Right hindlimb (tissue), 1 donor: ENCODE results near the gene CENPP.
A peak's percentile ranks its signal among the peaks of the same experiment; 100 is the strongest.
"Not testable (repeated sequence)": the region's sequence is repeated elsewhere in the genome, so short reads cannot be mapped to it uniquely, and the experiment has no call there.

Experiments
- DNase-seq: peaks from one replicate; pipeline ENCODE4 v3.0.0-alpha.2; 2018

Gene CENPP

GRCh38 chr9:92558612-92559374 is 233.0 kb downstream of the CENPP start:
- DNase-seq = no peak

- no peak for DNase-seq
Observed at GRCh38 chr9:92561374-92562330, 235.9 kb downstream of the CENPP start.

GRCh38 chr9:92562461-92562967 is 236.8 kb downstream of the CENPP start:
- DNase-seq = peak; percentile 45

GRCh38 chr9:92563116-92564100 is 237.7 kb downstream of the CENPP start:
- DNase-seq = peak; percentile 43

- no peak for DNase-seq
Observed at GRCh38 chr9:92564504-92564903, 238.8 kb downstream of the CENPP start.

GRCh38 chr9:92564982-92565381 is 239.2 kb downstream of the CENPP start:
- no peak for DNase-seq

GRCh38 chr9:92571871-92572270 is 246.1 kb downstream of the CENPP start:
- DNase-seq = not testable (repeated sequence)

- DNase-seq = not testable (repeated sequence)
Observed at GRCh38 chr9:92573612-92574011, 247.9 kb downstream of the CENPP start.

GRCh38 chr9:92576175-92576574 is 250.4 kb downstream of the CENPP start:
- no peak for DNase-seq

- no peak for DNase-seq
Observed at GRCh38 chr9:92589923-92590322, 264.2 kb downstream of the CENPP start.

- peak; percentile 92 for DNase-seq
Observed at GRCh38 chr9:92590377-92590776, 264.6 kb downstream of the CENPP start.

- no peak for DNase-seq
Observed at GRCh38 chr9:92592537-92592936, 266.8 kb downstream of the CENPP start.

GRCh38 chr9:92592946-92593861 is 267.5 kb downstream of the CENPP start:
- DNase-seq = no peak

- not testable (repeated sequence) for DNase-seq
Observed at GRCh38 chr9:92595075-92595474, 269.3 kb downstream of the CENPP start.

- DNase-seq = no peak
Observed at GRCh38 chr9:92595930-92596329, 270.2 kb downstream of the CENPP start.

- no peak for DNase-seq
Observed at GRCh38 chr9:92598382-92598781, 272.6 kb downstream of the CENPP start.

- DNase-seq = no peak
Observed at GRCh38 chr9:92599938-92600461, 274.2 kb downstream of the CENPP start.

- peak; percentile 76 for DNase-seq
Observed at GRCh38 chr9:92600462-92601261, 274.9 kb downstream of the CENPP start.

- DNase-seq = no peak
Observed at GRCh38 chr9:92601451-92601850, 275.7 kb downstream of the CENPP start.

GRCh38 chr9:92602413-92602812 is 276.7 kb downstream of the CENPP start:
- DNase-seq = no peak
